ENCODE measurements around the gene TADA3. TPM values are rescaled to one million over a fixed set of nuclear protein-coding genes. Genes with fewer than 3 reads are reported as not detected.

Gene TADA3
- total and polyA plus RNA-seq, 2 experiments from 2014 or later: 29.1 to 61.7 TPM

- Histone ChIP-seq H2AFZ (no peak overlapping the region), H3K4me1 (ENCODE audit: insufficient read depth) (no peaks in the 10 kb centered on the region), H3K4me3 (no peak overlapping the region), H3K4me2 (no peak overlapping the region), H4K20me1 (replicated peaks; ENCODE audit: insufficient read depth) (no peaks in the 10 kb centered on the region), H3K9me2 (ENCODE audit: insufficient read depth) (no peaks in the 10 kb centered on the region), H3K36me3 (ENCODE audit: insufficient read depth) (no peaks in the 10 kb centered on the region), H3K79me2 (replicated peaks; ENCODE audit: insufficient read depth) (no peaks in the 10 kb centered on the region), H3K27me3 (ENCODE audit: insufficient read depth) (peaks cover 11% of the 10 kb centered on the region), H3K27ac (ENCODE audit: low read depth) (no peak overlapping the region), H3F3A (replicated peaks; ENCODE audit: low read depth) (0 out of 2 replicates have a peak, but pooled peaks cover 2% of the 10 kb centered on the region)
- Mint-ChIP-seq H3K4me1 (peaks cover 5% of the 10 kb centered on the region; the same call in 2 of the 3 replicates), H3K9me3 (no peaks in the 10 kb centered on the region; the same call in 2 of the 3 replicates), H3K27me3 (ENCODE audit: insufficient read depth, low read depth, poor library complexity) (peaks cover 8% of the 10 kb centered on the region), H3K36me3 (ENCODE audit: low read depth) (no peaks in the 10 kb centered on the region; the same call in 2 of the 3 replicates), H3K27ac (no peak overlapping the region), H3K4me3 (no peak overlapping the region)
- TF ChIP-seq POLR2AphosphoS5 (IDR thresholded peaks at IDR 0.05; ENCODE audit: low read depth): no peak
- no peak for TF ChIP-seq NANOG (IDR thresholded peaks at IDR 0.05; ENCODE audit: borderline replicate concordance)
- no peak for TF ChIP-seq STAT1 (IDR thresholded peaks at IDR 0.05; ENCODE audit: unreplicated experiment)
- TF ChIP-seq ZNF462 (CRISPR knock-in tag; IDR thresholded peaks at IDR 0.05): no peak
- no peak for TF ChIP-seq REST (IDR thresholded peaks at IDR 0.05; ENCODE audit: unreplicated experiment)
- ATAC-seq (no peak), DNase-seq (ENCODE audit: low spot score) (no peak)
These were observed 23.7 kb upstream of the TADA3 start for GRCh38 chr3:9815986-9816385.

Data from GM23338 (cell line).